MCF 10A (cell line): ENCODE results near the gene INTS12. TPM values are rescaled to one million over a fixed set of nuclear protein-coding genes. Genes with fewer than 3 reads are reported as not detected.

Experiments
- BruUV-seq: library from RNA; stranded (reverse); fragments of 400-500 nt; replicated peaks from 2 replicates; lab custom pipeline; 2021; lab: Mats Ljungman, UMichigan
- CTCF ChIA-PET: fragments of 300-600 bp; sonication (Branson Sonifier 250); formaldehyde crosslinking; extraction: SDS; loops from one replicate; lab custom pipeline; 2021; ENCODE audit warnings: antibody characterized with exemption, inconsistent platforms; lab: Yijun Ruan, JAX
- POLR2A ChIA-PET: fragments of 300-600, 350-650 bp; sonication (Branson Sonifier 250); formaldehyde crosslinking; extraction: SDS; loops from one replicate; lab custom pipeline; 2020; ENCODE audit warnings: antibody characterized with exemption, inconsistent platforms; lab: Yijun Ruan, JAX
- DNase-seq: peaks from one replicate; pipeline ENCODE4 v3.0.0-alpha.2; 2018; ENCODE audit not compliant: unreplicated experiment
- H3K27ac Mint-ChIP-seq: one replicate; pipeline ENCODE4 v1.8.0; 2022; ENCODE audit warnings: mild to moderate bottlenecking, low read depth, mixed read lengths; ENCODE audit not compliant: unreplicated experiment
- H3K27me3 Mint-ChIP-seq: one replicate; pipeline ENCODE4 v1.8.0; 2022; ENCODE audit warnings: mixed read lengths; ENCODE audit not compliant: insufficient read depth, unreplicated experiment
- H3K36me3 Mint-ChIP-seq: one replicate; pipeline ENCODE4 v1.8.0; 2022; ENCODE audit warnings: mild to moderate bottlenecking, moderate library complexity, mixed read lengths; ENCODE audit not compliant: insufficient read depth, unreplicated experiment
- H3K4me1 Mint-ChIP-seq: one replicate; pipeline ENCODE4 v1.8.0; 2022; ENCODE audit warnings: mixed read lengths; ENCODE audit not compliant: insufficient read depth, unreplicated experiment
- H3K4me3 Mint-ChIP-seq: one replicate; pipeline ENCODE4 v1.8.0; 2022; ENCODE audit warnings: mild to moderate bottlenecking, moderate library complexity, mixed read lengths; ENCODE audit not compliant: unreplicated experiment
- H3K9me3 Mint-ChIP-seq: one replicate; pipeline ENCODE4 v1.8.0; 2022; ENCODE audit warnings: mixed read lengths; ENCODE audit not compliant: unreplicated experiment
- intact Hi-C: fragments of 100-400 bp; cut with micrococcal nuclease; formaldehyde crosslinking; loops from 2 replicates; pipeline ENCODE4 v1.14.1; 2022
- total RNA-seq: library from RNA; stranded (reverse); gene quantifications from 2 replicates; pipeline ENCODE4 v1.2.3, GENCODE V29; 2022
- TF ChIP-seq, protein P1 (sequence below): fragments of 200-600 bp; IDR thresholded peaks from one replicate; pipeline ENCODE4 v1.8.0; 2022; ENCODE audit warnings: antibody characterized with exemption, mild to moderate bottlenecking; ENCODE audit not compliant: unreplicated experiment

Gene INTS12
- total RNA-seq, 1 experiment from 2014 or later, result 40.0 TPM

DNA sequence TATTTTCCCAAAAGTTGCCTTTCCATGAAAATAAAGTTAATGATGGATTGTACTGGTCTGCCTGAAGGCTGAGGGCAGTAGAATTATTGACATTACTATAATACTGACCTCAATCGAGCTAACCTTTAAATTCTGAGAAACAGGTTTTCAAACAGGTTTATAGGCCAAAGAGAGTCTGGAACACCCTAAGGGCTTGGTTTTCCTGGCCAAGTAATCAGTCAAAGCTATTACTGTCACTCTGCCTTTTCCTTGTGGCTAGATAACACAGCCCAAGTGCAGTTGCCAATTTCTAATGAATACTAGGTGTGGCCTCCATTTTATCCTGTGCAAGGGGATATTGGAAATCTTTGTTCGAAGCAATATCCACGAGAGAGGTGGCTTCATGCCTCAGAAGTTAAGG is 75.2 kb downstream of the INTS12 start:
- TF ChIP-seq, protein P1, sequence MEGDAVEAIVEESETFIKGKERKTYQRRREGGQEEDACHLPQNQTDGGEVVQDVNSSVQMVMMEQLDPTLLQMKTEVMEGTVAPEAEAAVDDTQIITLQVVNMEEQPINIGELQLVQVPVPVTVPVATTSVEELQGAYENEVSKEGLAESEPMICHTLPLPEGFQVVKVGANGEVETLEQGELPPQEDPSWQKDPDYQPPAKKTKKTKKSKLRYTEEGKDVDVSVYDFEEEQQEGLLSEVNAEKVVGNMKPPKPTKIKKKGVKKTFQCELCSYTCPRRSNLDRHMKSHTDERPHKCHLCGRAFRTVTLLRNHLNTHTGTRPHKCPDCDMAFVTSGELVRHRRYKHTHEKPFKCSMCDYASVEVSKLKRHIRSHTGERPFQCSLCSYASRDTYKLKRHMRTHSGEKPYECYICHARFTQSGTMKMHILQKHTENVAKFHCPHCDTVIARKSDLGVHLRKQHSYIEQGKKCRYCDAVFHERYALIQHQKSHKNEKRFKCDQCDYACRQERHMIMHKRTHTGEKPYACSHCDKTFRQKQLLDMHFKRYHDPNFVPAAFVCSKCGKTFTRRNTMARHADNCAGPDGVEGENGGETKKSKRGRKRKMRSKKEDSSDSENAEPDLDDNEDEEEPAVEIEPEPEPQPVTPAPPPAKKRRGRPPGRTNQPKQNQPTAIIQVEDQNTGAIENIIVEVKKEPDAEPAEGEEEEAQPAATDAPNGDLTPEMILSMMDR, result no peak
- Mint-ChIP-seq H3K36me3 (no peaks in the 10 kb centered on the region), H3K27me3 (no peaks in the 10 kb centered on the region), H3K9me3 (no peaks in the 10 kb centered on the region), H3K27ac (no peak overlapping the region), H3K4me3 (no peak overlapping the region), H3K4me1 (peaks cover 14% of the 10 kb centered on the region)
- POLR2A ChIA-PET, result interaction anchor here (0.8 to 1.4 kb wide), 5 partner anchors 12 to 160 kb away, joined by 3 to 5 read pairs (median 3); no protein-coding TSS in a partner anchor
- DNase-seq, result no peak
- intact Hi-C loops, result no loop called here
- BruUV-seq, result no TSS peak
- CTCF ChIA-PET, result interaction anchor here (0.6 to 4.2 kb wide), 20 partner anchors 10 to 161 kb away, joined by 3 to 56 read pairs (median 4); partner anchors contain the start of genes ARHGEF38 and PPA2

Other genes starting within 250 kb of the INTS12 start
- gene PPA2, start 234.6 kb downstream of the INTS12 start, total RNA-seq, result 116 and 165 TPM in 2 replicates
- gene ARHGEF38, start 156.1 kb downstream of the INTS12 start, total RNA-seq, result not detected in 2 replicates
- 16.3 and 19.2 TPM in 2 replicates for gene GSTCD, start 95 bp upstream of the INTS12 start, total RNA-seq
- gene NPNT, start 186.8 kb upstream of the INTS12 start, total RNA-seq, result 0.09 TPM in 1 of 2 replicates, not detected in the other